Sigmoid colon (tissue), 7 donors: ENCODE measurements around the gene APOA5. TPM values are rescaled to one million over a fixed set of nuclear protein-coding genes. Genes with fewer than 3 reads are reported as not detected.
"Not testable (repeated sequence)": the region's sequence is repeated elsewhere in the genome, so short reads cannot be mapped to it uniquely, and the experiment has no call there.

Source experiments
- DNase-seq: peaks from one replicate; pipeline ENCODE4 v3.0.0-alpha.2; 2019
- H3K27ac ChIP-seq, 4 donors: fragments of 200-600 bp; sonication (generic); one replicate each; pipeline ENCODE4 v1.5.1; 2016 to 2019; ENCODE audit warnings: mild to moderate bottlenecking in 1 of 4
- H3K27me3 ChIP-seq, 3 donors: fragments of 200-600 bp; sonication (generic); one replicate each; pipeline ENCODE4 v1.5.1; 2019; ENCODE audit warnings: mild to moderate bottlenecking in 1 of 3
- H3K36me3 ChIP-seq, 4 donors: fragments of 200-600 bp; sonication (generic); one replicate each; pipeline ENCODE4 v1.5.1; 2016 to 2019
- H3K4me1 ChIP-seq, 4 donors: fragments of 200-600 bp; sonication (generic); one replicate each; pipeline ENCODE4 v1.5.1; 2017 to 2019
- H3K4me3 ChIP-seq, 4 donors: fragments of 200-600 bp; sonication (generic); one replicate each; pipeline ENCODE4 v1.5.1; 2017 to 2019; ENCODE audit warnings: mild to moderate bottlenecking in 2 of 4, moderate library complexity in 1 of 4
- H3K9me3 ChIP-seq, 4 donors: fragments of 200-600 bp in 3 of 4; sonication (generic) in 3 of 4; one replicate each; pipeline versions ENCODE4 v1.5.1 to v1.6.1; 2013 to 2019
- EP300 ChIP-seq, 4 donors: sonication (generic); formaldehyde crosslinking; IDR thresholded peaks; one replicate each; pipeline ENCODE4 v1.6.1; 2017; ENCODE audit warnings: antibody characterized with exemption in 4 of 4
- POLR2A ChIP-seq, 2 donors: fragments of 450-650 bp; IDR thresholded peaks; one replicate each; pipeline ENCODE4 v1.6.1; 2016; ENCODE audit warnings: antibody characterized with exemption in 2 of 2, mild to moderate bottlenecking in 2 of 2, moderate library complexity in 2 of 2
- POLR2AphosphoS5 ChIP-seq, 4 donors: sonication (generic); formaldehyde crosslinking; IDR thresholded peaks; one replicate each; pipeline ENCODE4 v1.6.1; 2017; ENCODE audit warnings: antibody characterized with exemption in 4 of 4
- whole genome bisulfite sequencing, 2 donors: extraction: QIAGEN DNeasy Blood & Tissue Kit; methylation state at CpG; one replicate each; pipeline ENCODE4 v1.1.7; 2013; 5-methylcytosine and 5-hydroxymethylcytosine counted together
- intact Hi-C: fragments of 100-400 bp; cut with DNase I; formaldehyde crosslinking; loops from one replicate; pipeline ENCODE4 v1.15.1; 2023
- polyA plus RNA-seq, 3 donors: library from polyadenylated mRNA; stranded (reverse); fragments of 200-250 nt; gene quantifications; one replicate each; pipeline ENCODE4 v1.2.3, GENCODE V29; 2013
- total RNA-seq, 4 donors: library from RNA; depleted of rRNA; stranded (reverse); fragments of >200 nt; gene quantifications; one replicate each; pipeline ENCODE4 v1.1.0, GENCODE V29; 2016
- TF ChIP-seq, protein P1 (sequence below), 4 experiments: fragments of 450-650 bp in 3 of 4; fragments of 200-600 bp in 1 of 4; IDR thresholded peaks; one replicate each; pipeline ENCODE4 v1.5.1; 2016 to 2019; ENCODE audit warnings: antibody characterized with exemption in 4 of 4, mild to moderate bottlenecking in 3 of 4, moderate library complexity in 2 of 4
- donor health status: healthy with polysubstance abuse.
- donor health status: Bipolar disorder and iron deficiency.
- donor health status: healthy.

APOA5 gene
- total and polyA plus RNA-seq, 7 donors, result not detected

GRCh38 chr11:116808262-116809175 is 16.8 kb upstream of the APOA5 start:
- TF ChIP-seq, protein P1, sequence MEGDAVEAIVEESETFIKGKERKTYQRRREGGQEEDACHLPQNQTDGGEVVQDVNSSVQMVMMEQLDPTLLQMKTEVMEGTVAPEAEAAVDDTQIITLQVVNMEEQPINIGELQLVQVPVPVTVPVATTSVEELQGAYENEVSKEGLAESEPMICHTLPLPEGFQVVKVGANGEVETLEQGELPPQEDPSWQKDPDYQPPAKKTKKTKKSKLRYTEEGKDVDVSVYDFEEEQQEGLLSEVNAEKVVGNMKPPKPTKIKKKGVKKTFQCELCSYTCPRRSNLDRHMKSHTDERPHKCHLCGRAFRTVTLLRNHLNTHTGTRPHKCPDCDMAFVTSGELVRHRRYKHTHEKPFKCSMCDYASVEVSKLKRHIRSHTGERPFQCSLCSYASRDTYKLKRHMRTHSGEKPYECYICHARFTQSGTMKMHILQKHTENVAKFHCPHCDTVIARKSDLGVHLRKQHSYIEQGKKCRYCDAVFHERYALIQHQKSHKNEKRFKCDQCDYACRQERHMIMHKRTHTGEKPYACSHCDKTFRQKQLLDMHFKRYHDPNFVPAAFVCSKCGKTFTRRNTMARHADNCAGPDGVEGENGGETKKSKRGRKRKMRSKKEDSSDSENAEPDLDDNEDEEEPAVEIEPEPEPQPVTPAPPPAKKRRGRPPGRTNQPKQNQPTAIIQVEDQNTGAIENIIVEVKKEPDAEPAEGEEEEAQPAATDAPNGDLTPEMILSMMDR (IDR thresholded peaks at IDR 0.05), result no peak
- TF ChIP-seq POLR2AphosphoS5 (IDR thresholded peaks at IDR 0.05), result no peak
- Histone ChIP-seq H3K4me3 (no peak overlapping the region), H3K9me3 (no peaks in the 10 kb centered on the region), H3K4me1 (no peaks in the 10 kb centered on the region), H3K27me3 (no peaks in the 10 kb centered on the region), H3K27ac (no peak overlapping the region), H3K36me3 (no peaks in the 10 kb centered on the region)
- intact Hi-C loops, result no loop called here
- DNase-seq, result peak; percentile 30
- WGBS, 2 donors, result 23 to 71% methylated on average over 14 of the region's 14 CpGs

GRCh38 chr11:116807601-116808261 is 16.1 kb upstream of the APOA5 start:
- Histone ChIP-seq H3K9me3 (no peaks in the 10 kb centered on the region), H3K4me3 (no peak overlapping the region), H3K27ac (no peak overlapping the region), H3K4me1 (no peaks in the 10 kb centered on the region), H3K27me3 (no peaks in the 10 kb centered on the region), H3K36me3 (no peaks in the 10 kb centered on the region)
- no peak for TF ChIP-seq POLR2AphosphoS5 (IDR thresholded peaks at IDR 0.05)
- no peak for TF ChIP-seq POLR2A (IDR thresholded peaks at IDR 0.05)
- TF ChIP-seq, protein P1 (IDR thresholded peaks at IDR 0.05), result no peak
- no peak for TF ChIP-seq EP300 (IDR thresholded peaks at IDR 0.05)
- DNase-seq, result peak; percentile 54
- WGBS, 2 donors, result 81 to 90% methylated on average over 6 of the region's 6 CpGs
- intact Hi-C loops, result no loop called here

GRCh38 chr11:116804001-116804400 is 12.3 kb upstream of the APOA5 start:
- intact Hi-C loops, result no loop called here
- Histone ChIP-seq H3K4me3 (no peak overlapping the region), H3K27me3 (no peaks in the 10 kb centered on the region), H3K4me1 (no peaks in the 10 kb centered on the region), H3K27ac (no peak overlapping the region), H3K36me3 (no peaks in the 10 kb centered on the region), H3K9me3 (no peaks in the 10 kb centered on the region)
- WGBS, 2 donors, result 60 to 72% methylated on average over 3 of the region's 3 CpGs
- TF ChIP-seq POLR2AphosphoS5 (IDR thresholded peaks at IDR 0.05) (no peak), EP300 (IDR thresholded peaks at IDR 0.05) (no peak), POLR2A (IDR thresholded peaks at IDR 0.05) (no peak)
- TF ChIP-seq, protein P1 (IDR thresholded peaks at IDR 0.05), result no peak
- DNase-seq, result no peak

DNA sequence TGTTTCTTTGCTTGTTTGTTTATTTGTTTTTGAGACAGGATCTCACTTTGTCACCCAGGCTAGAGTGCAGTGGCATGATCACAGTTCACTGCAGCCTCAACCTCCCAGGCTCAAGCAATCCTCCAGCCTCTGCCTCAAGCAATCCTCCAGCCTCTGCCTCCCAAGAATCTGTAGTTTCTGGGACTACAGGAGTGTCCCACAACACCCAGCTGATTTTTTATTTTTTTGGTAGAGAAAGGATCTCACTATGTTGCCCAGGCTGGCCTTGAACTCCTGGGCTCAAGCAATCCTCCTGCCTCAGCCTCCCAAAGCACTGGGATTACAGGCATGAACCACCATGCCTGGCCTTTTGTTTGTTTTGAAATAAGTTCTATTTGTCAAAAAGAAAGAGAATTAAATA is 10.0 kb upstream of the APOA5 start:
- H3K9me3 ChIP-seq, H3K4me1 ChIP-seq, H3K36me3 ChIP-seq, DNase-seq, H3K27ac ChIP-seq, intact Hi-C loops, H3K4me3 ChIP-seq, H3K27me3 ChIP-seq: not testable (repeated sequence)

DNA sequence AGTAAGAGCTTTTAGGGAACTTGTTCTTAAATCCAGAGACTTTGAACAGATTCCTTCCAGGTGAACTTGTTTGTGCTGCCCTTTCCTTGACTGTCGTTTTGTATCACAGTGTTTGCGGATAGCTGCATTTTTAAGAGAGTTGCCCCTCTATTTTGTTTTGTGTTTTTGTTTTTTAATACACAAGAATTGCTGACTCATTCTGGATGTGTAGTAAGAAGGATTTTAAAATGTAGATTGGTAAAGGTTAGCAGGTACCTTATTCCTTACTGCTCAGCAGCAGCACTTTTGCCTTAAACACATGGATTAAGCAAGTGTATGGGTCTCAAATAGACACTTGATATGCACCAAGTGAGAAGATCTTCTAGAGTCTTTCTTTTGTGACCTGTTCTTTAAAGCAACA is 8.9 kb upstream of the APOA5 start:
- H3K4me3 ChIP-seq, result no peak overlapping the region
- WGBS, 2 donors, result 92 to 95% methylated on average over 2 of the region's 2 CpGs
- intact Hi-C loops, result no loop called here
- no peaks in the 10 kb centered on the region for H3K36me3 ChIP-seq
- no peaks in the 10 kb centered on the region for H3K9me3 ChIP-seq
- H3K4me1 ChIP-seq, result no peaks in the 10 kb centered on the region
- DNase-seq, result no peak
- H3K27ac ChIP-seq, result no peak overlapping the region
- TF ChIP-seq EP300 (IDR thresholded peaks at IDR 0.05), result no peak
- TF ChIP-seq POLR2AphosphoS5 (IDR thresholded peaks at IDR 0.05), result no peak
- no peak for TF ChIP-seq POLR2A (IDR thresholded peaks at IDR 0.05)
- TF ChIP-seq, protein P1 (IDR thresholded peaks at IDR 0.05), result no peak
- H3K27me3 ChIP-seq, result no peaks in the 10 kb centered on the region
